CD4-positive, alpha-beta T cell treated with Interleukin-6 for 4 hours (primary cell): ENCODE measurements around the gene PADI2.

Experiments used
- DNase-seq: peaks from one replicate; pipeline ENCODE4 v3.0.0-alpha.2; 2020; ENCODE audit warnings: mixed read lengths

The PADI2 gene

DNA sequence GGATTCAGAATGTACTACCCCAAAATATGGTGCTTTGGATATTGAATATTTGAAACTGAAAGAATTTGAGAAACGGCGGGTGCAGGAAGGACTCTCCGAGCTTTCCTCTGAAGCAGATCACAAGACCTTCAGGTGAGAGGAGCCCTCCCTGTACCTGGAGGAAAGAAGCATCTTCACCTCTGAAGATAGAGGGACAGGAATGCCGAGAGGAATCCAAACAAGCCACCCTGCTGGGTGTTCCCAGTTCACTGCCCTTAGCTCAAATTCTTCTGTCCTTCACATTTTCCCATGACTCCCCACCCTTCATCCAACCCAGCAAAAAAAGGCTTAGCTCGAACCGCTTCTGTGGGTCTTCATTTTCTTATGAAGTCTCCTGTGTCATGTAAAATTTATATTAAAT is 18.2 kb upstream of the PADI2 start:
- DNase-seq: no peak

GRCh38 chr1:17136936-17137335 is 17.7 kb upstream of the PADI2 start:
- no peak for DNase-seq

DNA sequence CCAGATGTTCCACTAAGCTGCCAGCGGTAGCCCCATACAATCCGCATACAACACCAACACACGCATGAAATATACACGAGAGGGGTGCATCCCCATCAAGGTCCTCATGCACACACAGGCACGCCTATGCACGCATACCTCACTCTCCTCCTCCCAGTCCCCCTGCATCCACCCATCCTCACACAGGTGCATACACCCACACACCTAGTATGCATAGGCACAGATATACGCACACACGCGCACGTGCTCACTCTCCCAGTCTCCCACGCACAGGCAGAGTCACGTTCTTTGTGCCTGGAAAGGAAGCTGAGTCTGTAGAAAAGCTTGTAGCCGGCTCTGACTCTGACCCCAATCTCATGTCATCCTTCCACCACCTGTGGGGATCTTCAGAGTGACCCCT is 16.9 kb upstream of the PADI2 start:
- DNase-seq: no peak

GRCh38 chr1:17135530-17135929 is 16.3 kb upstream of the PADI2 start:
- no peak for DNase-seq

DNA sequence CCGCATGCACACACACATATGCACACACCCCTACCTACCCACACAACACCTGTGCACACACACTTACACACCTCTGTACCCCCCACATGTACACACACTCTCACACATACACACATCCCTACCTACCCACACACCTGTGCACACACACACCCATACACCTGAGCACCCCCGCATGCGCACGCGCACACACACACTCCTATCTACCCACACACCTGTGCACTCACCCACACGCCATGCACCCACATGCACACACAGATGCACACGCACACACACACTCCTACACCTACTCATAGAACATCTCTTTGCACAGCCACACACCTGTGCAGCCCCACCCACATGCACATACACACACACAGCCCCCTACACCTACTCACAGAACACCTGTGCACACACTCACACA is 15.5 kb upstream of the PADI2 start:
- DNase-seq: no peak

DNA sequence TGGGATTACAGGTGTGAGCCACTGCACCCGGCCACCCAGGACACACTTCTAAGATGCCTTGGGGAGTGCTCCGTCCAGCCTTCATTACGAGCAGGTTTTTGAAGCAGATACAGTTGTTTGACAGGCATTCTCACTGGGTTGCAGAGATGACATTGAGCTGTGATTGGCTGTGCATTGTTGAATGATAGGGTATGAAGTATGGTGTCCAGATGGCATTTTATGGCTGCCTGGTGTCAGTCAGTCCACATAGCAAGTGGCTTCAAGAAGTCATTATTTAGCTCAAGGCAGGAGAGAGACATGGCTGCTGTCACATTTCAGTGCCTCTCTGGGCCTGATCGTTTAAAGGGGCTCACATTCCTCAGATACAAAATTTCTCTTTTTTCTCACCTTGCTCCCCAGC is 14.8 kb upstream of the PADI2 start:
- DNase-seq: no peak

DNA sequence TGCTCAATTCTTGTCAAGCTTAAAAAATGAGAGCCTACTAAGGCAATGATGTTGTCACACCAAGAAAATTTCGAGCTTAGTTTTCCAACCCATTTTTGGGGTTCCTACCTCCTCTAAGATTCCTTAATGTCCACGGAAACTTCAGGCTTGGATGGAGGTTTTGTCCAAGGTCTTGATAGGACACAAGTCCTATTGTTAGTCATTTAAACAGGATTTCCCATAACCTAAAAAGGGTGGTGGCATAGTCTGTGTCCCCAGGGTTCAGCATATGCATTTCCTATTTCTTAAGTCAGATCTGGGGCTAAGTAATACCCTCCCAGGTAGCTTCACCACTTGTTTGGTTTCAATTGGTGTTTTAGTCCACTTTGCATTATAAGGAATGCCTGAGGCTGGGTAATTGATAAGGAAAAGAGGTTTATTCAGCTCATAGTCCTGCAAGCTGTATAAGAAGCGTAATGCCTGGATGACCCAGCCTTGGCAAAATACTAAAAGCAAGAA is 10.9 kb upstream of the PADI2 start:
- DNase-seq: no peak

GRCh38 chr1:17128361-17128760 is 9.1 kb upstream of the PADI2 start:
- DNase-seq: no peak

GRCh38 chr1:17125756-17126237 is 6.5 kb upstream of the PADI2 start:
- peak; percentile 88 for DNase-seq

- no peak for DNase-seq
Observed at GRCh38 chr1:17123196-17124045, 4.2 kb upstream of the PADI2 start.

GRCh38 chr1:17122521-17123164 is 3.4 kb upstream of the PADI2 start:
- DNase-seq: no peak

GRCh38 chr1:17121881-17122280 is 2.6 kb upstream of the PADI2 start:
- DNase-seq: no peak

DNA sequence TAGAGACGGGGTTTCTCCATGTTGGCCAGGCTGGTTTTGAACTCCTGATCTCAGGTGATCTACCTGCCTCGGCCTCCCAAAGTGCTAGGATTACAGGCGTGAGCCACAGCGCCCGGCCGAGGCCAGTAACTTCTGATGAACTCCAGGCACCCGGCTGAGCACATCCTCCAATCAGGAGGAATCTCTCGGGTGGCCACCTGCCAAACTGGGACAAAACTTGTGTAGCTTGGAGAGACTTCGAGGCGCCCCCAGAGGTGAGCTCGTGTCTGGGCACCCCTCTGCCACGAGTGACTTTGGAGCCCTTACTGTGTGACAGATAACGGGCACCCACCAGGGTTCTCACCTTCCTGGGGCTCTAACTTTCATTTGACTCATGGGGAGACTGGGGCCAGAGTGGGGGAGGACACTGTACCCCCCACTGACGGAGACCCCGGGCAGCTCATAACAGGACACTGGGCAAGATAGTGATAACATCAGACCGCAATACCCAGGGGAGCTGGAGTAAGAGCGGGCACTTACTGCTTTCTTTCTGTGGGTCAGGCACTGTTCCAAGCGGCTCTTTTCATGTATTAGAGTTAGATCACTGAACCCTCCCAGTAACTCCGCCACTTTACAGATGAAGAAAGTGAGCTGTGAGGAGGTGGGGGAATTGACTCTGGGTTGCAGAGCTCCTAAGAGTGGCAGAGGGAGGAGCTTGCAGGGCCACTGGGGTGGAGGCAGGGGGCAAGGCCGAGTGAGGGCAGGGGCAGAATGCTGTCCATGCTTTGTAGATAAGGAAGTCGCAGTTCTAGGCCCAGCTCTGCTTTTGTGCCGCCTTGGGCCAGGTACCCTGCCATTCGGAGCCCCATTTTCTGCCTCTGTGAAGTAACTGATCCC is 1.9 kb upstream of the PADI2 start:
- no peak for DNase-seq

GRCh38 chr1:17120481-17120877 is 1.2 kb upstream of the PADI2 start:
- no peak for DNase-seq

GRCh38 chr1:17119773-17120480 is 676 bp upstream of the PADI2 start:
- no peak for DNase-seq

DNA sequence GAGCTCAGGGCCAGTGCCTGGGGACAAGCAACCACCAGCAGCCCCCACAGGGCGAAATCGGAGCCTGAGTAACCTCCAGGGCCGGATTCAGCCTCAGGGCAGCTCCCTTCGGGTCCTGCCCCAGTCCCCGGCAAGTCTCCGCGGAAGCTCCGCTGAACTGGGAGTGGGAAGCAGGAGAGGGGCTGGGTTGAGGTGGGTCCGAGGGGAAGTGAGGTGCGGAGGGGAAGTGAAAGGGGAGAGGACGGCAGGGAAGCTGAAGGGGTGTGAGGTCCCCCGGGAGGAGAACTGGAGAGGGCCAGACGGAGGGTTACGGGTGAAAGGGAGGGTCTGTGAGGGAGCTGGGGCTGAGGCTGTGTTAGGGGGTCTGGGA is 560 bp downstream of the PADI2 start:
- no peak for DNase-seq

DNA sequence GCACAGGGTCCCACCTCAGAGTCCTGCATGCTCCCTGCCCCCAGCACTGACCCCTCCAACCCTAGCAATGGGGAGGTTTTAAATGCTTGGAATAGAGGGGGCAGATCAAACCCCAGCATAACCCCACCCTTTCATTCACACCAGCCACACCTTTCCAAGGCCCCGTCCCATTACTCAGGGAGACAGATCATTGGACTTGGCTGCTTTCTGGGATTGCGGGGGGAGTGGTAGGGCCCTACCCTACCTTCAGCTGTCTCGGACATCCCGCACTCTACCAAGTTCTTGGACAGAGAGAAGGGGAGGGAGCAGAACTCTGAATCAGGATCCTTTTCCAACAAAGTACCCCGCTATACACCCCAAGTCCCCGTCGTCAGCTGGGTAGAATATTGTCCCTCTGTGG is 983 bp downstream of the PADI2 start:
- DNase-seq: no peak

DNA sequence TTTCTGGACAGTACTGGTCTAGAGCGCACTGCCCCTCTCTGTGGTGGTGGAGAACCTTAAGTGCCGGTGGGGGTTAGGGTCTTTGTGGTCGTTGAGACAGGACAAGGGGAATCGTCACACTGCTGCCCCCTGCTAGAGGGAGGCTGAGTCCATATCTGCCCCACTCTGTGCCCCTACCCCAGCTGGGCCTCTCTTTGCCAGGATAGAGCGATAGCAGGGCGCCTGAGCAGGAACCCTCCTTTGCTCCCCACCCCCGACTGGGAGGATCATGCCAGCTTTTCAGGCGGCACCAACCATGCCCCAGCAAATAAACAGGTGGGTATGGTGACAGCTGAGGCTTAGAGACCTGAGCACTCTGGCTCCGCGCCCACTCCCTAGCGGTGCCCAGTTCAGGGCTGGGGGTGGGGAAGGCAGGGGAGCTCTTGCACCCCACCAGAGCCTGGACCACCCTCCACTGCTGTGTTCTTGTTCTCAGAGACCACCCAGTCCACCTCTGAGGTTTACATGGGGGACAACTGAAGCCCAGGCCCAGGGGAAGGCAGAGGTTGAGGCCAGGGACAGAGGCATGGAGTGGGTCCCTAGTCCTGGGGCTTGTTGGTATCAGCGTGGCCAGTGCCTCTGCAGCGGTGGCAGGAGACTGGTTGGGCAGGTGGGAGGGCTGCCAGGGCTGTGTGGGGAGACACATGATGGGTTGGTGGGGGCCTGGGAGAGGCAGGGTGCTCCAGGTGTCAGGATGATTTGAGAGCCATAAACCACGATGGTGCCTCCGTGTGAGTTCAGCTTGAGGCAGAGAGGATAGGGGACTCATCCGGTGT is 1.6 kb downstream of the PADI2 start:
- no peak for DNase-seq

- DNase-seq: no peak
Observed at GRCh38 chr1:17116643-17117042, 2.6 kb downstream of the PADI2 start.

DNA sequence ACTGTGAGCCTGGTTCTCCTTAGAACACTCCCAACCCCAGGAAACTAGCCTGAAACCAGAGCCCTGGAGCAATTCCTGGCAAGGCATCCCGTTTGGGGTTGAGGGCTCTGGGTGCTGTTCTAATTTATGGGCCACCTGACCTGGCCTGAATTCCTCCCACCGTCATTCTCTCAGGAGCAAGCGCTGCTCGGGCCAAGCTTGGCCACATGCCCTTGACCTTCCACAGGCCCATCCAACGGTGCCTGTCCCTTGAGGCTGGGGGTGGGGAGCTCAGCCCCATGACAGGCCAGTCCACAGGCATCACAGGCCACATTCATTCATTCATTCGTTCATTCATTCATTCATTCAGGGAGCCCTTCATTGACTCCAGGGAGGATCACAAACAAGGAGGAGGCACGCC is 5.3 kb downstream of the PADI2 start:
- no peak for DNase-seq

DNA sequence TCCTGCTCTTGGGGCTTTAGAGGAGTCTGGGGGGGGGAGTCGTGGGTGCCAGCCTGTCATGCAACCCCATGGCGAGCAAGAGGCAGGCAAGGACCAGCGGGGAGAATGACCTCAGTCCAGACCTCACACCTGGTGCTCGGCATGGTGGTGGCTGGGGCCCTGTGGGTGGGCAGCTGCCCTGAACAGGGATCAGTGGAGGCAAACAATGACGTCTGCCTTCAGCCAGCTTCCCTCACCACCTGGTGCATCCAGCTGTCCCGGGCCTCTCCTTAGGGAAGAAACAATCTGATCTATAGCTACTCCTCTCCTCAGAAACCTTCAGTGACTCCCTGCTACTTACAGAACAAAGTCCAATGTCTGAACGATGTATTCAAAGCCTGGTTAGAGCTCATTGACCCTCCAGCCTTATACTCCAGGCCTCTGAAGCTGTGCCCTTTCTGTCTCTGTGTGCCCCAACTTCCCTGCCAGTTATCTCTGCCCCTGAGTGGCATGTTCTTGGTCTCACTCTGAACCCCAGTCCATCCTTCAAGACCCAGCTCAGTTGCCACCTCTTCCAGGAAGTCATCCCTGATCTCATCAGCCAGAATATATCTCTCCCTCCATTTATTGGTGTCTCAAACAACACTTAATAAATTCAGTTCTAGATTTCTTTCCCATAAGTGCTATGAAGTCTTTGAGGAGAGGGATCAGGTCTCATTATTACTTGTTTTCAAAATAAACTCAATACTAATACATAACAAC is 6.6 kb downstream of the PADI2 start:
- DNase-seq: no peak
